Measurements from ENCODE around the gene EDC4. TPM values are rescaled to one million over a fixed set of nuclear protein-coding genes. Genes with fewer than 3 reads are reported as not detected.

The EDC4 gene
- total and polyA plus RNA-seq, 2 of the 8 experiments (the other 6 are each of a cell fraction or from before 2014, with no cell fraction given): 58.5 to 72.7 TPM

GRCh38 chr16:67877064-67877463 is 4.2 kb downstream of the EDC4 start (continued):
- TF ChIP-seq, protein P1, sequence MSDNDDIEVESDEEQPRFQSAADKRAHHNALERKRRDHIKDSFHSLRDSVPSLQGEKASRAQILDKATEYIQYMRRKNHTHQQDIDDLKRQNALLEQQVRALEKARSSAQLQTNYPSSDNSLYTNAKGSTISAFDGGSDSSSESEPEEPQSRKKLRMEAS (IDR thresholded peaks at IDR 0.05): no peak
- TF ChIP-seq SIX5 (IDR thresholded peaks at IDR 0.05; ENCODE audit: low read depth, low read length) (no peak), KDM5A (IDR thresholded peaks at IDR 0.05; ENCODE audit: low read length) (no peak), POLR2A (IDR thresholded peaks at IDR 0.05; ENCODE audit: control extremely low read depth in 1 of 2, low read depth in 2 of 2, low read length in 2 of 2) (no peak), SIN3A (conservative IDR thresholded peaks at IDR 0.05 in 1 of 2, IDR thresholded peaks at IDR 0.05 in 1 of 2; ENCODE audit: low read depth in 1 of 2, low read length in 2 of 2) (no peak), RAD21 (IDR thresholded peaks at IDR 0.05 in 1 of 2, conservative IDR thresholded peaks at IDR 0.05 in 1 of 2; ENCODE audit: low read depth in 2 of 2, low read length in 2 of 2) (no peak), BRCA1 (IDR thresholded peaks at IDR 0.05; ENCODE audit: low read depth, low read length) (no peak), CBX5 (IDR thresholded peaks at IDR 0.05; ENCODE audit: low read depth, low read length) (no peak), GTF2F1 (IDR thresholded peaks at IDR 0.05; ENCODE audit: borderline replicate concordance, low read depth, low read length) (no peak)

Data from H1 (cell line).